HepG2 (cell line): Measurements from ENCODE around the gene ITLN1. TPM values are rescaled to one million over a fixed set of nuclear protein-coding genes. Genes with fewer than 3 reads are reported as not detected.

ENCODE experiments used
- ATAC-seq: fragments of 200-7000 bp; cut with Tn5 transposase; 3 replicates; pipeline ENCODE4 v1.9.1; 2020; ENCODE audit warnings: mild to moderate bottlenecking, moderate library complexity
- BruUV-seq: library from RNA; stranded (reverse); fragments of 400-500 nt; replicated peaks from 2 replicates; lab custom pipeline; 2021; lab: Mats Ljungman, UMichigan
- CTCF ChIA-PET: fragments of 300-600 bp; formaldehyde crosslinking; extraction: SDS; loops from one replicate; lab custom pipeline; 2021; ENCODE audit warnings: low total read pairs, inconsistent platforms, low intra/inter-chr PET ratio; lab: Yijun Ruan, JAX
- POLR2A ChIA-PET: fragments of 350-600 bp; sonication (Branson Sonifier 250); formaldehyde crosslinking; loops from one replicate; lab custom pipeline; 2020; ENCODE audit warnings: antibody characterized with exemption, inconsistent platforms; lab: Yijun Ruan, JAX
- DNase-seq: peaks from one replicate; pipeline ENCODE4 v3.0.0-alpha.2; 2015; ENCODE audit warnings: low spot score
- FAIRE-seq: peaks from 3 replicates; lab custom pipeline; 2011; peaks lifted over from hg19 to GRCh38; lab: Jason Lieb, UNC
- H2AFZ ChIP-seq: one replicate; pipeline ENCODE4 v1.6.1; 2011; ENCODE audit warnings: low read length, inconsistent platforms
- H3K27ac ChIP-seq: fragments of 300-600 bp; 3 replicates; pipeline ENCODE4 v1.8.0; 2011; ENCODE audit warnings: mixed run types, mild to moderate bottlenecking, mixed read lengths, low read length, inconsistent platforms; ENCODE audit not compliant: insufficient read depth; ENCODE audit errors: extremely low read length
- H3K27me3 ChIP-seq, 2 experiments: fragments of 200-600 bp in 1 of 2; 2 replicates in 1 of 2; 3 replicates in 1 of 2; pipeline versions ENCODE4 v1.6.0 to v1.8.0; 2011; ENCODE audit warnings: low read length in 2 of 2, mild to moderate bottlenecking in 2 of 2, moderate library complexity in 2 of 2, inconsistent platforms in 1 of 2; ENCODE audit not compliant: insufficient read depth in 2 of 2, control insufficient read depth in 1 of 2
- H3K36me3 ChIP-seq, 2 experiments: fragments of 200-600 bp in 1 of 2; replicated peaks in 1 of 2; 2 replicates in 1 of 2; 3 replicates in 1 of 2; pipeline versions ENCODE4 v1.5.1 to v1.8.0; 2011; ENCODE audit warnings: low read length in 2 of 2, inconsistent platforms in 1 of 2; ENCODE audit not compliant: insufficient read depth in 2 of 2, control insufficient read depth in 1 of 2
- H3K4me1 ChIP-seq: 2 replicates; pipeline ENCODE4 v1.5.1; 2012; ENCODE audit warnings: low read length, inconsistent platforms; ENCODE audit not compliant: insufficient read depth
- H3K4me2 ChIP-seq: 2 replicates; pipeline ENCODE4 v1.6.0; 2011; ENCODE audit warnings: low read depth, low read length, inconsistent platforms
- H3K4me3 ChIP-seq, 3 experiments: fragments of 200-600 bp in 1 of 3; sonication (generic), shearing (Covaris generic) in 1 of 3; replicated peaks in 1 of 3; 2 replicates each; pipeline ENCODE4 v1.5.1; 2011 to 2016; ENCODE audit warnings: low read length in 3 of 3, inconsistent platforms in 2 of 3, low read depth in 2 of 3, mild to moderate bottlenecking in 2 of 3, control low read depth in 1 of 3, mixed read lengths in 1 of 3; ENCODE audit not compliant: insufficient read depth in 1 of 3
- H3K79me2 ChIP-seq: one replicate; pipeline ENCODE4 v1.6.1; 2011; ENCODE audit warnings: low read length, inconsistent platforms; ENCODE audit not compliant: insufficient read depth
- H3K9ac ChIP-seq: 2 replicates; pipeline ENCODE4 v1.6.0; 2011; ENCODE audit warnings: mild to moderate bottlenecking, low read depth, low read length, inconsistent platforms; ENCODE audit not compliant: insufficient read depth
- H3K9me3 ChIP-seq: 2 replicates; pipeline ENCODE4 v1.5.1; 2012; ENCODE audit warnings: mild to moderate bottlenecking, low read length
- H4K20me1 ChIP-seq: 2 replicates; pipeline ENCODE4 v1.6.0; 2011; ENCODE audit warnings: inconsistent platforms, mild to moderate bottlenecking, low read length, moderate library complexity; ENCODE audit not compliant: insufficient read depth
- CBX1 ChIP-seq: IDR thresholded peaks from one replicate; pipeline ENCODE4 v1.6.1; 2016; ENCODE audit warnings: antibody characterized with exemption, low read depth
- NFE2 ChIP-seq: sonication (generic); formaldehyde crosslinking; IDR thresholded peaks from 2 replicates; pipeline ENCODE4 v1.4.0; 2020; ENCODE audit warnings: missing genetic modification reagents
- PRMT3 ChIP-seq: sonication (generic); formaldehyde crosslinking; IDR thresholded peaks from 2 replicates; pipeline ENCODE4 v1.8.1; 2022; ENCODE audit warnings: low read depth, mild to moderate bottlenecking, moderate library complexity, missing genetic modification reagents, borderline replicate concordance
- RBM22 ChIP-seq: fragments of 200-400 bp; formaldehyde crosslinking; optimal IDR thresholded peaks from 2 replicates; pipeline ENCODE3; 2017; ENCODE audit warnings: mild to moderate bottlenecking, low read length, moderate library complexity
- SAP130 ChIP-seq: IDR thresholded peaks from 2 replicates; pipeline ENCODE4 v1.6.1; 2016; ENCODE audit warnings: low read depth
- SMARCC2 ChIP-seq: fragments of 450-650 bp; IDR thresholded peaks from 2 replicates; pipeline ENCODE4 v1.6.1; 2017; ENCODE audit warnings: antibody characterized with exemption, mild to moderate bottlenecking
- ZNF282 ChIP-seq: fragments of 450-650 bp; IDR thresholded peaks from 2 replicates; pipeline ENCODE4 v1.6.1; 2018; ENCODE audit not compliant: partially characterized antibody
- ZNF3 ChIP-seq: IDR thresholded peaks from 2 replicates; pipeline ENCODE4 v1.7.0; 2017; ENCODE audit warnings: inconsistent platforms
- ZNF468 ChIP-seq: sonication (generic); formaldehyde crosslinking; IDR thresholded peaks from 2 replicates; pipeline ENCODE4 v1.8.0; 2022; ENCODE audit warnings: mild to moderate bottlenecking, moderate library complexity, missing genetic modification reagents
- ZNF546 ChIP-seq: sonication (generic); formaldehyde crosslinking; conservative IDR thresholded peaks from 2 replicates; pipeline ENCODE4 v1.8.1; 2023; ENCODE audit warnings: mild to moderate bottlenecking, missing genetic modification reagents
- ZNF556 ChIP-seq: sonication (generic); formaldehyde crosslinking; IDR thresholded peaks from 2 replicates; pipeline ENCODE4 v1.4.0; 2020; ENCODE audit warnings: mild to moderate bottlenecking, missing genetic modification reagents, borderline replicate concordance
- ZNF564 ChIP-seq: sonication (generic); formaldehyde crosslinking; IDR thresholded peaks from 2 replicates; pipeline ENCODE4 v1.8.1; 2023; ENCODE audit warnings: mild to moderate bottlenecking, missing genetic modification reagents
- ZNF570 ChIP-seq: sonication (generic); formaldehyde crosslinking; IDR thresholded peaks from 2 replicates; pipeline ENCODE4 v1.4.0; 2020; ENCODE audit warnings: mild to moderate bottlenecking, missing genetic modification reagents, borderline replicate concordance
- ZNF619 ChIP-seq: sonication (generic); formaldehyde crosslinking; IDR thresholded peaks from 2 replicates; pipeline ENCODE4 v1.4.0; 2020; ENCODE audit warnings: mild to moderate bottlenecking, missing genetic modification reagents
- ZNF644 ChIP-seq: IDR thresholded peaks from 2 replicates; pipeline ENCODE4 v1.6.1; 2016; ENCODE audit warnings: low read depth
- ZNF878 ChIP-seq: sonication (generic); formaldehyde crosslinking; IDR thresholded peaks from 2 replicates; pipeline ENCODE4 v1.8.1; 2023; ENCODE audit warnings: mild to moderate bottlenecking, missing genetic modification reagents, moderate library complexity
- ZSCAN29 ChIP-seq: sonication (generic); formaldehyde crosslinking; conservative IDR thresholded peaks from 2 replicates; pipeline ENCODE4 v1.4.0; 2020; ENCODE audit warnings: mild to moderate bottlenecking, missing genetic modification reagents
- ZZZ3 ChIP-seq: sonication (generic); formaldehyde crosslinking; IDR thresholded peaks from 2 replicates; pipeline ENCODE4 v1.4.0; 2020; ENCODE audit warnings: missing genetic modification reagents, mild to moderate bottlenecking, borderline replicate concordance
- WGBS: methylation state at CpG from one replicate; pipeline ENCODE4 v1.1.6; 2017; ENCODE audit warnings: low lambda C conversion rate; 5-methylcytosine and 5-hydroxymethylcytosine counted together
- in situ Hi-C: cut with HindIII; loops from 2 replicates; pipeline ENCODE4 v1.10.0; 2017; ENCODE audit warnings: low pct_unique_long_range_greater_than_20kb; ENCODE audit not compliant: extremely low pct_ligation_motif_present
- intact Hi-C: fragments of 100-400 bp; cut with micrococcal nuclease; formaldehyde crosslinking; loops from one replicate; pipeline ENCODE4 v1.10.0; 2022; ENCODE audit not compliant: unreplicated experiment
- polyA plus RNA-seq, 8 experiments: library from polyadenylated mRNA; depleted of rRNA in 3 of 8; stranded (reverse) in 7 of 8; unstranded in 1 of 8; fragments of >200 nt; fragmentation: Illumina TruSeq in 4 of 8; extraction: Trizol in 4 of 8; gene quantifications; 2 replicates each; pipeline versions ENCODE4 v1.2.1 to v1.2.3, GENCODE V29; 2011 to 2016; ENCODE audit warnings: low read depth in 4 of 8, missing spikeins in 1 of 8, mixed read lengths in 1 of 8; ENCODE audit not compliant: insufficient read depth in 1 of 8
- total RNA-seq, 5 experiments: library from RNA; depleted of rRNA; stranded (reverse); fragments of >200 nt; fragmentation: Illumina TruSeq; extraction: Trizol; gene quantifications; 2 replicates each; pipeline ENCODE4 v1.2.3, GENCODE V29; 2016; ENCODE audit warnings: low read depth in 1 of 5
- TF ChIP-seq, protein P1 (sequence below): IDR thresholded peaks from 2 replicates; pipeline ENCODE4 v1.6.1; 2016; ENCODE audit warnings: low read depth, borderline replicate concordance
- TF ChIP-seq, protein P2 (sequence below): sonication (generic); formaldehyde crosslinking; IDR thresholded peaks from 2 replicates; pipeline ENCODE4 v1.4.0; 2020; ENCODE audit warnings: missing genetic modification reagents, borderline replicate concordance

The ITLN1 gene
- total and polyA plus RNA-seq, 2 of the 13 experiments (the other 11 are each of a cell fraction or from before 2014, with no cell fraction given), result not detected

DNA sequence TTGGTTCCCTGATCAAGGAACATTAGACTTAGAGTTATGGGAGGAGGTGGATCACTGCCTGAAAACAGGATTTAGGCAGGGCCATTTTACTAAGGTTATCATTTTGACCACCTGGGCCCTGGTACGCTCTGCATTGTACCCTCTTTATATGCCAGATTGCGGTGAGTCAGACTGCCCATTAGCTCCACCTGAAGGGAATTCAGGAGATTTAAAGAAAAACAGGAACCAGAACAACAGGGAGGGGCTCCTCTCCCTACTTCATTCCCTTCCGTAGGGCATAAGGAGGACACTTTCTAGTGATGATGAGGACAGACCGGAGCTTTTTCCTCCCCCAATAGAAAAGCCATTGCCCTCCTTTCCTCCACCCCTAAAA lies 20.6 kb upstream of the ITLN1 start:
- DNase-seq (no peak), FAIRE-seq (no peak), ATAC-seq (no peak)
- Histone ChIP-seq H3K36me3 (no peaks in the 10 kb centered on the region), H2AFZ (no peak overlapping the region), H3K4me1 (no peaks in the 10 kb centered on the region), H3K9ac (no peak overlapping the region), H3K9me3 (no peaks in the 10 kb centered on the region), H3K27ac (no peak overlapping the region), H4K20me1 (no peaks in the 10 kb centered on the region), H3K4me3 (no peak overlapping the region), H3K79me2 (no peaks in the 10 kb centered on the region), H3K27me3 (no peaks in the 10 kb centered on the region), H3K4me2 (no peak overlapping the region)
- no peak for TF ChIP-seq ZNF282
- TF ChIP-seq ZNF564, result no peak
- no peak for TF ChIP-seq ZNF644
- no peak for TF ChIP-seq RBM22
- TF ChIP-seq, protein P1, sequence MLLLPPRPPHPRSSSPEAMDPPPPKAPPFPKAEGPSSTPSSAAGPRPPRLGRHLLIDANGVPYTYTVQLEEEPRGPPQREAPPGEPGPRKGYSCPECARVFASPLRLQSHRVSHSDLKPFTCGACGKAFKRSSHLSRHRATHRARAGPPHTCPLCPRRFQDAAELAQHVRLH (CRISPR knock-in tag), result no peak
- TF ChIP-seq ZNF3 (CRISPR knock-in tag), result no peak
- no peak for TF ChIP-seq ZNF468 (CRISPR knock-in tag)
- TF ChIP-seq SMARCC2, result no peak
- TF ChIP-seq ZNF546, result no peak
- TF ChIP-seq ZNF556, result no peak
- TF ChIP-seq, protein P2, sequence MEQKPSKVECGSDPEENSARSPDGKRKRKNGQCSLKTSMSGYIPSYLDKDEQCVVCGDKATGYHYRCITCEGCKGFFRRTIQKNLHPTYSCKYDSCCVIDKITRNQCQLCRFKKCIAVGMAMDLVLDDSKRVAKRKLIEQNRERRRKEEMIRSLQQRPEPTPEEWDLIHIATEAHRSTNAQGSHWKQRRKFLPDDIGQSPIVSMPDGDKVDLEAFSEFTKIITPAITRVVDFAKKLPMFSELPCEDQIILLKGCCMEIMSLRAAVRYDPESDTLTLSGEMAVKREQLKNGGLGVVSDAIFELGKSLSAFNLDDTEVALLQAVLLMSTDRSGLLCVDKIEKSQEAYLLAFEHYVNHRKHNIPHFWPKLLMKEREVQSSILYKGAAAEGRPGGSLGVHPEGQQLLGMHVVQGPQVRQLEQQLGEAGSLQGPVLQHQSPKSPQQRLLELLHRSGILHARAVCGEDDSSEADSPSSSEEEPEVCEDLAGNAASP, result no peak
- TF ChIP-seq PRMT3 (CRISPR knock-in tag), result no peak
- no peak for TF ChIP-seq CBX1
- no peak for TF ChIP-seq SAP130
- TF ChIP-seq ZNF878 (CRISPR knock-in tag), result no peak
- no peak for TF ChIP-seq ZNF619 (CRISPR knock-in tag)
- no peak for TF ChIP-seq NFE2 (CRISPR knock-in tag)
- no peak for TF ChIP-seq ZNF570 (CRISPR knock-in tag)
- no peak for TF ChIP-seq ZZZ3 (CRISPR knock-in tag)
- no peak for TF ChIP-seq ZSCAN29
- in situ Hi-C loops, result no loop called here
- BruUV-seq, result no TSS peak
- 50% methylated on average over 4 of the region's 4 CpGs for WGBS
- ChIA-PET POLR2A (no interaction called here), CTCF (no interaction called here)
- intact Hi-C loops, result no loop called here
